ENCODE measurements around the gene TFDP1.

Gene TFDP1

GRCh38 chr13:113635709-113636108, 51.2 kb downstream of the TFDP1 start:
- Histone ChIP-seq H3K27me3 (ENCODE audit: insufficient read depth, poor library complexity, severe bottlenecking) (no peaks in the 10 kb centered on the region), H3K4me3 (replicated peaks; ENCODE audit: insufficient read depth, low read length) (no peak overlapping the region), H3K27ac (replicated peaks) (no peak overlapping the region)
- DNase-seq (ENCODE audit: low read depth in 1 of 2, low spot score in 1 of 2): no peak
- TF ChIP-seq CTCF (IDR thresholded peaks at IDR 0.05; ENCODE audit: insufficient read depth, low read length) (no peak), REST (IDR thresholded peaks at IDR 0.05; ENCODE audit: insufficient replicate concordance, low read depth) (no peak), POLR2AphosphoS5 (IDR thresholded peaks at IDR 0.05; ENCODE audit: low read depth) (no peak; the same call in 1 of the 2 replicates)

GRCh38 chr13:113636266-113636963, 51.9 kb downstream of the TFDP1 start:
- Histone ChIP-seq H3K27ac (replicated peaks) (no peak overlapping the region), H3K4me3 (replicated peaks; ENCODE audit: insufficient read depth, low read length) (no peak overlapping the region), H3K27me3 (ENCODE audit: insufficient read depth, poor library complexity, severe bottlenecking) (no peaks in the 10 kb centered on the region)
- TF ChIP-seq POLR2AphosphoS5 (IDR thresholded peaks at IDR 0.05; ENCODE audit: low read depth): no peak
- no peak for DNase-seq (ENCODE audit: low read depth in 1 of 2, low spot score in 1 of 2)

- Histone ChIP-seq H3K4me3 (replicated peaks; ENCODE audit: insufficient read depth, low read length) (no peak overlapping the region), H3K27ac (replicated peaks) (no peak overlapping the region), H3K27me3 (ENCODE audit: insufficient read depth, poor library complexity, severe bottlenecking) (no peaks in the 10 kb centered on the region)
- TF ChIP-seq SPI1 (IDR thresholded peaks at IDR 0.05; ENCODE audit: borderline replicate concordance, low read depth) (no peak), POLR2AphosphoS5 (IDR thresholded peaks at IDR 0.05; ENCODE audit: low read depth) (no peak), REST (IDR thresholded peaks at IDR 0.05; ENCODE audit: insufficient replicate concordance, low read depth) (no peak)
- DNase-seq (ENCODE audit: low read depth in 1 of 2, low spot score in 1 of 2): no peak
Measured at GRCh38 chr13:113637262-113638160, 53.0 kb downstream of the TFDP1 start.

- DNase-seq (ENCODE audit: low read depth in 1 of 2, low spot score in 1 of 2): no peak
- Histone ChIP-seq H3K4me3 (replicated peaks; ENCODE audit: insufficient read depth, low read length) (no peak overlapping the region), H3K27ac (replicated peaks) (no peak overlapping the region), H3K27me3 (ENCODE audit: insufficient read depth, poor library complexity, severe bottlenecking) (no peaks in the 10 kb centered on the region)
- TF ChIP-seq SPI1 (IDR thresholded peaks at IDR 0.05; ENCODE audit: borderline replicate concordance, low read depth): no peak
- no peak for TF ChIP-seq POLR2AphosphoS5 (IDR thresholded peaks at IDR 0.05; ENCODE audit: low read depth)
- no peak for TF ChIP-seq REST (IDR thresholded peaks at IDR 0.05; ENCODE audit: insufficient replicate concordance, low read depth)
- TF ChIP-seq GABPA (IDR thresholded peaks at IDR 0.05; ENCODE audit: low read depth): no peak
- no peak for TF ChIP-seq CTCF (IDR thresholded peaks at IDR 0.05; ENCODE audit: insufficient read depth, low read length)
Measured at GRCh38 chr13:113638173-113638746, 53.7 kb downstream of the TFDP1 start.

Measured in HL-60 (cell line).